ENCODE measurements around the gene SLC2A11.
A peak's percentile ranks its signal among the peaks of the same experiment; 100 is the strongest.

The SLC2A11 gene

GRCh38 chr22:23857606-23858483 is at the start of gene SLC2A11:
Gene SLC2A11, plus strand, starts transcription at chr22:23857875. Its CDS starts 125 bp downstream, at chr22:23858000.
- peak; percentile 96 for DNase-seq

GRCh38 chr22:23812378-23812777 is 45.3 kb upstream of the SLC2A11 start:
- no peak for DNase-seq

GRCh38 chr22:23815541-23816155 is 42.0 kb upstream of the SLC2A11 start:
- no peak for DNase-seq

GRCh38 chr22:23816156-23816976 is 41.3 kb upstream of the SLC2A11 start:
- no peak for DNase-seq

GRCh38 chr22:23817146-23817545 is 40.5 kb upstream of the SLC2A11 start:
- no peak for DNase-seq

- DNase-seq: no peak
Measured at GRCh38 chr22:23818541-23818940, 39.1 kb upstream of the SLC2A11 start.

GRCh38 chr22:23820748-23821211 is 36.9 kb upstream of the SLC2A11 start:
- no peak for DNase-seq

GRCh38 chr22:23822101-23822671 is 35.5 kb upstream of the SLC2A11 start:
- DNase-seq: no peak

- DNase-seq: no peak
Measured at GRCh38 chr22:23823331-23823791, 34.3 kb upstream of the SLC2A11 start.

- no peak for DNase-seq
Measured at GRCh38 chr22:23824476-23825245, 33.0 kb upstream of the SLC2A11 start.

- no peak for DNase-seq
Measured at GRCh38 chr22:23825246-23825905, 32.3 kb upstream of the SLC2A11 start.

GRCh38 chr22:23826510-23827350 is 30.9 kb upstream of the SLC2A11 start:
- DNase-seq: no peak

- no peak for DNase-seq
Measured at GRCh38 chr22:23827351-23827995, 30.2 kb upstream of the SLC2A11 start.

- no peak for DNase-seq
Measured at GRCh38 chr22:23828800-23829680, 28.6 kb upstream of the SLC2A11 start.

GRCh38 chr22:23829845-23830372 is 27.8 kb upstream of the SLC2A11 start:
- DNase-seq: no peak

- no peak for DNase-seq
Measured at GRCh38 chr22:23831261-23831660, 26.4 kb upstream of the SLC2A11 start.

- no peak for DNase-seq
Measured at GRCh38 chr22:23831781-23832180, 25.9 kb upstream of the SLC2A11 start.

- no peak for DNase-seq
Measured at GRCh38 chr22:23832226-23833016, 25.3 kb upstream of the SLC2A11 start.

Data from stimulated activated CD4-positive, alpha-beta T cell treated with anti-CD3 and anti-CD28 coated beads, Interleukin-4, amount 100 ng/mL, for 24 hours (primary cell).